Measurements from ENCODE around the gene DSTYK.
A peak's percentile ranks its signal among the peaks of the same experiment; 100 is the strongest.
"Not testable (repeated sequence)": the region's sequence is repeated elsewhere in the genome, so short reads cannot be mapped to it uniquely, and the experiment has no call there.

The DSTYK gene

GRCh38 chr1:205169248-205169647 is 42.3 kb downstream of the DSTYK start:
- DNase-seq, result no peak

GRCh38 chr1:205168291-205168690 is 43.2 kb downstream of the DSTYK start:
- no peak for DNase-seq

DNA sequence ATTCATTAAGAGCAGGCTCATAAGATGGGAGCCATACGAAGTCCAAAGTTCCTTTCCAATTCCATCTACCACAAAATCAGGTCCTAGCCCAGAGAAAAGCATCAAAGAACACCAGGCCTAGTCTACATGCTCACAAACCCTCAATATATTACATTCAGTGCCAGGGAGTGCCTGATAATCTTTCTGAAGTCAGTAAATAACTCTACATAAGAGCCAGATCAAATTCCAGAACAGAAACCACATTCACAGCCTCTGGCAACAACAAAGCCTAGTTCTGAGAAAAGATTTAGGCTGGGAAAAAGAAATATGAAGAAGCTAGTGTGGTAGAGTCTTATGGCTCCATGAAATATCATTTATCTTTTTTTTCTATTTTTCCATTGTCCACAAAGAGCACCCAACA is 49.2 kb downstream of the DSTYK start:
- no peak for DNase-seq

DNA sequence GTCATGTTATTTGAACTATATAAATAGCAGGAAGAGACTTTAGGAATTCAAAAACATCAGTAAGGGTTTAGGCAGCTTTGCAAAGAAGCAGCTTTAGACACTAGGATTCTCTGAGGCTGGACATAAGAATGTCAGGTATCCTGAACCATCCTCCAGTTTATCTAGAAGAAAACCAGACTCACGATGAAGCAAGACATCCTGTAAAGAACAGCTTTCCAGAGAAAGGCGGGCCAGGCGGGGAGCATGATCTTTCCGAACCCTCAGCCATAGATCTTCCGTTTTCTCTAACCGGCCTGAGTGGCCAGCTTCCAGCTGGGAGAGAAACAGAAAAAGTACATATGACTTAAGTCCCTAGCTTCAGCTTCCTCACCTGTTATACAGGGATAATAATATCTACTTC is 50.4 kb downstream of the DSTYK start:
- no peak for DNase-seq

DNA sequence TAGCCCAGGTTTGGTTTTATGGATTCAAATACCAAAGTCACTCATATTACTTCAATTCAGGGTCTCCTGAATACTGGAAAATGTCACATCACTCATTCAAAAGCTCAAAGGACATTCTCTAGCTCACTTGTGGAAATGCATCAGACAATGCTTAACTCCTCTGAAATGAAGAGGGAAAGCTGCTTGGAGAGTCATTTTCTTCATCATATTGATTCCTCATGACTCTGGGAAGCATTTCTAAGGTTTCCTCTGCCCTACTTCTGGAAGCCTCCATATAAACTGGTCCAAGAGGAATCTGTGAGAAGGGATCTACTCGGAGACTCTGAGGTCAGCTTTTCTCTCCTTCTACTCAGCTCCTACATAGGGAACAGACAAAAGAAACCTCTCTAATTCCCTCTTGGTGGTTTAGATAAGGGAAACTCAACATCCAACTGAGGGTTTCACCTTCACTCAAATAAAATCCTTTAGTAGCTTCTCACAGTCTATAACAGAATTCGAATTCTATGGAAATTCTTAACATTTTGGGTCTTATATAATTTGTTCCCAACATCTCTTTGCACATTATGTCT is 53.4 kb downstream of the DSTYK start:
- no peak for DNase-seq

DNA sequence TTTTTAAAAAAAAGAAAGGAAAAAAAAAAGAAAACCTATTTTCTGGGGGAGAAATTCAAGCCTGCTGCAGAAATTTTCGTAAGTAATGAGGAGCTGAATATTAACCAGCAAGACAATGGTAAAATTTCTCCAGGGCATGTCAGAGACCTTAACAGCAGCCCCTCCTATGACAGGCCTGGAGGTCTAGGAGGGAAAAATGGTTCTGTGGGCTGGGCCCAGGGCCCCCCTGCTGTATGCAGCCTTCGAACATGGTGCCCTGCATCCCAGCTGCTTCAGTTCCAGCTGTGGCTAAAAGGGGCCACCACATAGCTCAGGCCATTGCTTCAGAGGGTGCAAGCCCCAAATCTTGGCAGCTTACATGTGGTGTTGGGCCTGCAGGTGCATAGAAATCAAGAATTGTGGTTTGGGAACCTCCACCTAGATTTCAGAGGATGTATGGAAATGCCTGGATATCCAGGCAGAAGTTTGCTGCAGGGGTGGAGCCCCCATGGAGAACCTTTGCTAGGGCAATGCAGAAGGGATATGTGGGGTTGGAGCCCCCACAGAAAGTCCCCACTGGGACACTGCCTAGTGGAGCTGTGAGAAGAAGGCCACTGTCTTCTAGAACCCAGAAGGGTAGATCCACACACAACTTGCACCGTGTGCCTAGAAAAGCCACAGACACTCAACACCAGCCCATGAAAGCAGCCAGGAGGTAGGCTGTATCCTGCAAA is 55.7 kb downstream of the DSTYK start:
- DNase-seq, result not testable (repeated sequence)

- DNase-seq, result no peak
These were observed 59.0 kb downstream of the DSTYK start for GRCh38 chr1:205152505-205152904.

GRCh38 chr1:205150651-205151428 is 60.7 kb downstream of the DSTYK start:
- DNase-seq, result no peak

DNA sequence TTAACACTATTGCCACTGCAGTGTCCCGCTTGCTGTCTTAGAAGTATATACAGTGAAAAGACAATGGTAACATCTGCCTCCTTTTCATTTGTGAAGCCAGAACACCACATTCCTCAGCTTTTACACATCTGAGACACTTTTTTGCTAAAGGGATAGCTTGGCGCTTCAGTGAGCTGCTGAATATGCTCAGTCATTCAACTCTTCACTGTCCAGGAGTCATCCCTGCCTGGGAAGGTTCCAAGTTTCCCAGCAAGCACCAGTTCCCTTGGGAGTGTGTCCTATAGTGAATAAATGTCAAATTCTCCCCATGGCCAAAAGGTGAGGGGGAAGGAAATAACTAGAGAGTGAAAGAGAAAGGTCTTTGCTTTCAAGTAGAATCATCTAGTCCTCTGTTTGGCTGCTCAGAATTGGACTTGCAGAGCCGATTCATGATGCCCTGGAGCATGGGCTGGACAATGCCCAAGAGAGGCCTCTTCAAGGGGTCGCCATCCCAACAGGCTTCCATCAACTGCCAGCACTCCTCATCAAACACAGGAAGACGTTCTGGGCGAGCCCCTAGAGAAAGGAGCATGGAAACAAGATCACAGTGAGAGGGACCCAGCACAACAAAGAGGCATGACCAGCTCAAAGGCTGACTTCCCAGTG is 64.2 kb downstream of the DSTYK start:
- no peak for DNase-seq

- DNase-seq, result no peak
These were observed 66.8 kb downstream of the DSTYK start for GRCh38 chr1:205144751-205145150.

DNA sequence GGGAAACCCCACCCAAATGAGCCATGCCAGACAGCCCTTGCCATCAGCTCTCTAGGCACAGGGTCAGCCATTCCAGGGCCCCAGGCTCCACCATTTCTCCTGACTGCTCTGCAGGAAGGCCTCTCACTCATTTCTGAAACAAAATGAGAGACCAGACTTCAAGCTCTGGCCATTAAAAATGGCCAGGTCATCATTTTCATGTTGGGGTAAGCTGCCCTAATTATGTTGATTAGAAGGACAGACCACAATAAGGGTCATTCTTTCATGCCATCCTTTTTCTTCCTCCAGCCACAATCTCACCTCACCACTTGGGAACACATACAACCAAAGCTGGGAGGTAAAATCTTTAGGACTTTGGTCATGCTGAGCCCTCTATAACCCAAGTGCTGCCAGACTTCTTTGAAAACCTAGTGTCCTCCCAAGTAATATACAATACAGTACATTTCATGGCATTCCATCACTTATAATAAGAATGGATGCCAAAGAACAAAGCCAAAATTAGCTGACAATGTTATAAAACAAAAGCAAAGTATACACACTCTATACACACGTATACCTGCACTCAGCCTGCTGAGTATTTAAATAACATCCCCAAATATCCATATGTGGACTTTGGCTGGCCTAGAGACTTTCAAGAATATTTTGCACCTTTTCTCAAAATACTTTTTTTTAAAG is 67.3 kb downstream of the DSTYK start:
- no peak for DNase-seq

GRCh38 chr1:205142102-205142469 is 69.4 kb downstream of the DSTYK start:
- no peak for DNase-seq

GRCh38 chr1:205141236-205142101 is 70.0 kb downstream of the DSTYK start:
- peak; percentile 66 for DNase-seq

DNA sequence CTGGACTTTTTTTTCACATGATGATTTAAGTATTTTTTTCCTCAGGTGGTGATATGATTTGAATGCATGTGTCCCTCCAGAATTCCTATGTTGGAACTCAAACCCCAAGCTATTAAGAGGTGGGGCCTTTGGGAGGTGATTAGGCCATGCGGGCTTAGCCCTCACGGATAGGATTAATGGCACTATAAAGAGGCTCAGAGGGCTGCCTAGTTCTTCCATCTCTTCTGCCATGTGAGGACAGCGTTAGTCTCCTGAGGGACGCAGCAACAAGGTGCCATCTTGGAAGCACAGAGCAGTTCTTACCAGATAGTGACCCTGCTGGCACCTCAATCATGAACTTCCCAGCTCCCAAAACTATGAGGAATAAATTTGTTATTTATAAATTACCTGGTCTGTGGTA is 71.4 kb downstream of the DSTYK start:
- no peak for DNase-seq

GRCh38 chr1:205137901-205138300 is 73.6 kb downstream of the DSTYK start:
- DNase-seq, result no peak

- DNase-seq, result no peak
These were observed 78.2 kb downstream of the DSTYK start for GRCh38 chr1:205133287-205133686.

DNA sequence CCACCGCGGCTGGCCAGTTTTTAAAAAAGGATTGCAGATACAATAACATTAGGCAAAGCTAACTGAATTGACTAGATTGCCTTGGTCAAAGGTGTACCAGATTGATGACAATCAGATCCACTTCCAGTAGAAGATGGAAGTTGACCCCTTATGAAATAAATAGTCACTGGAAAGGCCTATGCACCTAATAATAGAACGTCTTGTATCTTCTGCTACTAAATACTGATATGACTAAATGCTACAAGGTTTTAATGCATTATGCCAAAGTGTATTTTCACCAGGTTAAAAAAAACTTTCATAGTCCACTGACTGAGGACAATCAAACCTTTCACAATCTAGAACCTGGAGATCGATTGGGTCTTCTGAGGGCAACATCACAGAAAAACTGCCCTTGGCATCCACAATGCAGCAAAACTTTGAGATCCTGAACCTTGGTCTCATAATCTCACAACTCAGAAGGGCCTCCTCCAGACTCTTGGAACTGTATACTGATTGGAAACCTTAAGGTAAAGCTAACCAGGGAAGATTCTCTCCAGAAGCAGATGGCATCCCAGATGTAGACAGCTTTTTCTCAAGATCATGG is 82.0 kb downstream of the DSTYK start:
- no peak for DNase-seq

DNA sequence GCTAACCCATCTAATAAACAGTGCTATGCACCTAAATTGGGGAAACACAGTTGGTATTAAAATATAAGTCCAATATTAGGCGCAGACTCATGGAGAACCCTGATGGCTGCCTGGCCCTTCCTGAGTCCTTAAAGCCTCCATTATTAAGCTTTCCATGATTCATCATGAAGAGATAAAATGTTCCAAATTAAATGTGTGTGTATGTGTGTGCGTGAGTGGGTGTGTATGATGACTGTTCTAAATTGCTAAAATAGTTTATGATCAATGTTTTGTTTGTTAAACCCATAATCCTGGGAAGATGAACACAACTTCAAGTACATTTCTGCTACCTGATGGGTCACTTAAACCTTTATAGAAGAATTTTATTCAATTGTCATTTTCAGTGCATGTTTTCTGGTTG is 83.5 kb downstream of the DSTYK start:
- DNase-seq, result no peak

DNA sequence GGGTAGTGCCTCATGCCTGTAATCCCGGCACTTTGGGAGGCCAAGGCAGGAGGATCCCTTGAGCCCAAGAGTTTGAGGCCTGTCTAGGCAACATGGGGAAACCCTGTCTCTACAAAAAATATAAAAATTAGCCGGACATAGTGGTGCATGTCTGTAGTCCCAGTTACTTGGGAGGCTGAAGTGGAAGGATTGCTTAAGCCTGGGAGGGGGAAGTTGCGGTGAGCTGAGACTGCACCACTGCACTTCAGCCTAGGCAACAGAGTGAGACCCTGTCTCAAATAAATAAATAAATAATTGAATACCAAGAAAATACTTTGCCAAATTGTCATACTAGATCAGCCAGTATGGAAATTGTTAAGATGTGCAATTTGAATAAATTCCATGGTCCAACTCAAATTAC is 83.9 kb downstream of the DSTYK start:
- no peak for DNase-seq

DNA sequence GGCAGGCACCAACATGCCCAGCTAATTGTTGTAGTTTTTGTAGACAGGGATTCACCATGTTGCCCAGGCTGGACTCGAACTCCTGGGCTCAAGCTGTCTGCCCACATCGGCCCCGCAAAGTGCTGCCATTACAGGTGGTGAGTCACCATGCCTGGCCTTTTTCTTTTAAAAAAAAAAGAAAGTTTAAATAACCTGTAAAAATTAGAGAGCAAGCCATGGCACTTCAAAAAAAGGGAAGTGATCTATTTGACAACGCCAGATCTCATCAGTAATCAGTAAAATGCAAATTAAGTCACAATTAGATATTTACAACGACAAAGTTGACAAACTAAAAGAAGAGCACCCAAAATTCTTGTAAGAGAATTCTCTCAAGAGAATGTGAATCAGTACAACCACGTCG is 86.8 kb downstream of the DSTYK start:
- no peak for DNase-seq

- no peak for DNase-seq
These were observed 89.0 kb downstream of the DSTYK start for GRCh38 chr1:205122489-205122882.
